Measurements from ENCODE around the gene TERT.
"Not testable (repeated sequence)": the region's sequence is repeated elsewhere in the genome, so short reads cannot be mapped to it uniquely, and the experiment has no call there.

Gene TERT

GRCh38 chr5:1330847-1331831, 36.3 kb upstream of the TERT start:
- DNase-seq = no peak

DNA sequence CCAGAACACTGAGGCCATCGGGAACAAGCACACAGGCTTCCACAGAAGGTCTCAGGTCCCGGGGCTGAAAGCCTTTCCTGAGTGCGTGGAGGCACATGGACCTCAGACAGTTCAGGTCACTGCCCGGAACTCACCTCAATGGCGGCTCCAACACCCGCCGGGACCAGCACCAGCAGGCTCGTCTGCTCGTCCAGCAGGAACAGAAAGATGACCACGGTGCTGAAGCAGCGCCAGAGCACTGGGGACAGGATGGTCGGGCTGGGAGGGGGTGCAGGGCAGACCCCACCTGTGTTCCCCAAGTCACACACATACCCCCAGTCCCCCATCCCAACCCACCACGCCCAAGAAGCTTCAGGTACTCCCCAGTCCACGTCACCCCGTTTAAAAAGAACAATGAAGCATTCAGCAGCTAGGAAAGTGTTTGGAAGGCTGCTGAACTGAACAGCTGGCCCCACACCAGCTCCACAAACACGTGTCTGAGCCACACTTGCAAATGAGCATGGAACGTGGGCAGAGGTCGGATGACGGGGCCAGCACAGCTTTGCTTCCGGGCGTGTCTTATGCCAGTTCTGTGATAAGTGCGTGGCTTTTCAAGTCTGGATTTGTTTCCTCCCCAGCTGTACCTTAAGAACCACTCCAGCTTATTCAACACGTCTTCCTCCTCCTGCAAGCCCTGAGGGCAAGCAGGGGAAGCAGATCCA, 35.4 kb upstream of the TERT start:
- DNase-seq = no peak

DNA sequence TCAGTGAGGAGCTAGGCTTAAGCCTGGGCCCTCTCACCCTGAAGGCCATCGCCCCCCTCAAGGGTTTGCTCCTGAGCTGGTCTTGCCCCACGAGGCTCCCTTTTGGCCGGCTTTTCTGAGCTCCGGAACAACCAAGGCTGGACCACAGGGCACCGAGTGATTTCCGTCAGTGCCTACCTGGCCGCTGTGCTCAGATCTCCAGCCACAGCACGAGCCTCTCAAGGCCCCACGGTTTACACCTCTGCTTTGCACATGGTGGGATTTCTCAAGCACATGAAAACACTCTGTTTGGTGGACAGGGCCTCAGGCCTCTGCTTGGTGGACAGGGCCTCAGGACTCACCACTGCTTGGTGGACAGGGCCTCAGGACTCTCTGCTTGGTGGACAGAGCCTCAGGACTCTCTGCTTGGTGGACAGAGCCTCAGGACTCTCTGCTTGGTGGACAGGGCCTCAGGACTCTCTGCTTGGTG, 34.3 kb upstream of the TERT start:
- no peak for DNase-seq

DNA sequence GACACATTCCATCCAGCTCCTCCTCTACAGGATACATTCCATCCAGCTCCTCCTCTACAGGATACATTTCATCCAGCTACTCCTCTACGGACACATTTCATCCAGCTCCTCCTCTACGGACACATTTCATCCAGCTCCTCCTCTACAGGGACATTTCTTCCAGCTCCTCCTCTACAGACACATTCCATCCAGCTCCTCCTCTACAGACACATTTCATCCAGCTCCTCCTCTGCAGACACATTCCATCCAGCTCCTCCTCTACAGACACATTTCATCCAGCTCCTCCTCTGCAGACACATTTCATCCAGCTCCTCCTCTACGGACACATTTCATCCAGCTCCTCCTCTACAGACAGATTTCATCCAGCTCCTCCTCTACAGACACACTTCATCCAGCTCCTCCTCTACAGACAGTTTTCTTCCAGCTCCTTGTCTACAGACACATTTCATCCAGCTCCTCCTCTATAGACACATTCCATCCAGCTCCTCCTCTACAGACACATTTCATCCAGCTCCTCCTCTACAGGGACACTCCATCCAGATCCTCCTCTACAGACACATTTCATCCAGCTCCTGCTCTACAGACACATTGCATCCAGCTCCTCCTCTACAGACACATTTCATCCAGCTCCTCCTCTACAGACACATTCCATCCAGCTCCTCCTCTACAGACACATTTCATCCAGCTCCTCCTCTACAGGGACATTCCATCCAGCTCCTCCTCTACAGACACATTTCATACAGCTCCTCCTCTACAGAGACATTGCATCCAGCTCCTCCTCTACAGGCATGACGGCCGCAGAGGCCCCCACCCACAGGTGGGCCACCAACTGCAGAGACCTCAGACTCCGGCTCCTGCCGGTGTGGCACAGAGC, 33.6 kb upstream of the TERT start:
- DNase-seq = not testable (repeated sequence)

DNA sequence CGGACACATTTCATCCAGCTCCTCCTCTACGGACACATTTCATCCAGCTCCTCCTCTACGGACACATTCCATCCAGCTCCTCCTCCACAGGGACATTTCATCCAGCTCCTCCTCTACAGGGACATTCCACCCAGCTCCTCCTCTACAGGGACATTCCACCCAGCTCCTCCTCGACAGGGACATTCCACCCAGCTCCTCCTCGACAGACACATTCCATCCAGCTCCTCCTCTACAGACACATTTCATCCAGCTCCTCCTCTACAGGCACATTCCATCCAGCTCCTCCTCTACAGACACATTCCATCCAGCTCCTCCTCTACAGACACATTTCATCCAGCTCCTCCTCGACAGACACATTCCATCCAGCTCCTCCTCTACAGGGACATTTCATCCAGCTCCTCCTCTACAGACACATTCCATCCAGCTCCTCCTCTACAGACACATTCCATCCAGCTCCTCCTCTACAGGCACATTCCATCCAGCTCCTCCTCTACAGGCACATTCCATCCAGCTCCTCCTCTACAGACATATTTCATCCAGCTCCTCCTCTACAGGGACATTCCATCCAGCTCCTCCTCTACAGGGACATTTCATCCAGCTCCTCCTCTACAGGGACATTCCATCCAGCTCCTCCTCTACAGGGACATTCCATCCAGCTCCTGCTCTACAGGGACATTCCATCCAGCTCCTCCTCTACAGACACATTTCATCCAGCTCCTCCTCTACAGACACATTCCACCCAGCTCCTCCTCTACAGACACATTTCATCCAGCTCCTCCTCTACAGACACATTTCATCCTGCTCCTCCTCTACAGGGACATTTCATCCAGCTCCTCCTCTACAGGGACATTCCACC, 32.3 kb upstream of the TERT start:
- DNase-seq = not testable (repeated sequence)

DNA sequence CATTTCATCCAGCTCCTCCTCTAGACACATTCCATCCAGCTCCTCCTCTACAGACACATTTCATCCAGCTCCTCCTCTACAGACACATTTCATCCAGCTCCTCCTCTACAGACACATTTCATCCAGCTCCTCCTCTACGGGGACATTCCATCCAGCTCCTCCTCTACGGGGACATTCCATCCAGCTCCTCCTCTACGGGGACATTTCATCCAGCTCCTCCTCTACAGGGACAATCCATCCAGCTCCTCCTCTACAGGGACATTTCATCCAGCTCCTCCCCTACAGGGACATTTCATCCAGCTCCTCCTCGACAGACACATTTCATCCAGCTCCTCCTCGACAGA, 31.6 kb upstream of the TERT start:
- not testable (repeated sequence) for DNase-seq

DNA sequence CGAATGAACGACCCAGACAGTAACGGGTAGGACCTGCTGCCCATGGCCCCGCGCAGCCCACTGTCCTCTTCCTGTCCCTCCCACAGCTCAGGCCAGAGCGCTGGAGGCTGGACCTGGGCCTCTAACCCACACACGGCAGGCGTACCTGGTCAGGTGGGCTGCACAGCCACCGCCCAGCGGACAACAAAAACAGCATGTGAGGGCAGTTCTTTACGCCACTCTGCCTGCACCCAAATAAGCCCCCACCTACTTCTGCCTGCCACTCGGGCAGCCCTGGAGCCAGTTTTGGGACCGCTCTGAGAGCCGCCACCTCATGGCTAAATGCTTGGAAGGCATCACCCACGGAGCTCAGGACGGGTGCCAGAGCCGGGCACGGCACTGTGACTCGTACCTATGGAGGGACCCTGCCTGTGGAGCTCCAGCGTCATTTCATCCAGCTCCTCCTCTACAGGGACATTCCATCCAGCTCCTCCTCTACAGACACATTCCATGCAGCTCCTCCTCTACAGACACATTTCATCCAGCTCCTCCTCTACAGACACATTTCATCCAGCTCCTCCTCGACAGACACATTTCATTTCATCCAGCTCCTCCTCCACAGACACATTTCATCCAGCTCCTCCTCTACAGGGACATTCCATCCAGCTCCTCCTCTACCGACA, 31.1 kb upstream of the TERT start:
- no peak for DNase-seq

GRCh38 chr5:1325191-1325741, 30.4 kb upstream of the TERT start:
- DNase-seq = no peak

DNA sequence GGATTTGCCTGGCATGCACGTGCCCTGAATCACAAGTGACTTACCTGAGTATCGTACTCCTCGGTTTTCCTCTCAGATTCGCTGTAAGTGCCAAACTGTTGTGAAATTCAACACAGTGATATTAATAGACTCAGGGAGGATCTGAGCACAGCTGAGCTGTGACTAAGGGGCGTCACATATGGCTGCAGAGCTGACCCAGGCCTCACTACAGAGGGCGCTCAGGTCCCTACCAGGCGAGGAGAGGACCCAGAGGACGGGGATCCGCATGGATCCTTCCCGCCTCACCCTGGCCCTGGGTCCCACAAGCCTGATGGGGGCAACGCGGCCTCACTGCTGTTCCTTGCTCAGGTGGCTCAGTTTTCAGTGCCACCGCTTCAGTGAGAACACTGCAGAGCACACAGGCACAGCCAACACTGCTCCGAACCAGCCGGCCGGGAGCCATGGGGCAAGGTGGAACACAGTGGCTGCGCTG, 29.9 kb upstream of the TERT start:
- no peak for DNase-seq

GRCh38 chr5:1324301-1324700, 29.4 kb upstream of the TERT start:
- DNase-seq = no peak

DNA sequence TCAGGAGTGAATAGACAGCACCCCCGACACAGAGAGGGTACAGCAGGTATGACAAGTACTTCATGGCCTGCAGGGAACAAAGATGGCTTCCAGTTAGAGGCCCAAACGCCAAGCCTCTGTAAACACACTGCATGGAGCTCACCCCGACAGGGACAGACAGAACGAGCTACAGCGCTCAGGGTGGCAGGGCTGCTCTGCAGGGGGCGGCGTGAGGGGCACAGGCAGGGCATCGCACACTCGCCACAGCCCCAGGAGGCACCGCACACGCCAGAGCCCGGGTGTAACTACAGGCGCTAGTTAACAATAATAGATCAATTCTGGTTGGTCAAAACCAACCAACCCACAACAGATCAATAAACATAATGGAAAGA, 28.9 kb upstream of the TERT start:
- no peak for DNase-seq

- no peak for DNase-seq
Measured at GRCh38 chr5:1322955-1323802, 28.3 kb upstream of the TERT start.

DNA sequence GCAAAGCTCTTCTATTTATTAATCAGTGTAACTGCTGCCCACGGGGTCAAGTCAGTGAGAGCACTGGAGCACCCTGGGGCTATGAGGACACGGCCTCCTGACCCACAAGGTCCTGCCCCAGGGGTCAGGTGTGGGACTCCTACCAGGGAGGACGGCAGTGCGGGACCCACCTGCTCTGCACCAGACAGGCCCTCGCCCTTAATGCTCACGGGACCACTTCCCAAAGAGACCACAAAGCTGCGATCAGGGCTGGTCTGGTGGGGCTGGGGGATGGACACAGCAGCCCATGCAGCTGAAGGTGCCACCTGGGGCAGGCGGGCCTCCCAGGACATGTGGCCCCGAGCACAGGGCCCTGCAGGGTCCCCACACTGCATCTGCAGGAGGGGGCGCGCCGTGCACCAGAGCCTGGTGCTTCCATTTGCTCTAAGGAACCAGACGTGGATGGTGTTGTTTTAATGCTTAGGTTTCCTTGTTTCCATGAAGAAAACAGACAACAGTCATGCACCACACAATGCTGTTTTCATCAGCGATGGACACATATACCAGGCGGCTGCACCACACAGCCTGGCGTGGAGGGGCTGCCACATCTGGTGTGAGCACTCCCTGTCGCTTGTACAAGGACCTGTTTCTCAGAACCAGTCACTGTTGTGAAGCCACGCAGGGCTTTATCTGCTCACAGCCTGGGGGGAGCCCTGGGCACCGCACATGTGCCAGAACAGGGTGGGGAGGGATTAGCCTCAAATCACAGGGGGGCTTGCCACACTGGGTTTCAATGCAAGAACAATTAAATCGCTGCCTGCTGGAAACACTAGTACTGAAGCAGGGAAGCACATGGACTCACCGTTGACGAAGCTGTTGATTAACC, 27.4 kb upstream of the TERT start:
- DNase-seq = no peak

GRCh38 chr5:1321576-1321975, 26.7 kb upstream of the TERT start:
- DNase-seq = no peak

DNA sequence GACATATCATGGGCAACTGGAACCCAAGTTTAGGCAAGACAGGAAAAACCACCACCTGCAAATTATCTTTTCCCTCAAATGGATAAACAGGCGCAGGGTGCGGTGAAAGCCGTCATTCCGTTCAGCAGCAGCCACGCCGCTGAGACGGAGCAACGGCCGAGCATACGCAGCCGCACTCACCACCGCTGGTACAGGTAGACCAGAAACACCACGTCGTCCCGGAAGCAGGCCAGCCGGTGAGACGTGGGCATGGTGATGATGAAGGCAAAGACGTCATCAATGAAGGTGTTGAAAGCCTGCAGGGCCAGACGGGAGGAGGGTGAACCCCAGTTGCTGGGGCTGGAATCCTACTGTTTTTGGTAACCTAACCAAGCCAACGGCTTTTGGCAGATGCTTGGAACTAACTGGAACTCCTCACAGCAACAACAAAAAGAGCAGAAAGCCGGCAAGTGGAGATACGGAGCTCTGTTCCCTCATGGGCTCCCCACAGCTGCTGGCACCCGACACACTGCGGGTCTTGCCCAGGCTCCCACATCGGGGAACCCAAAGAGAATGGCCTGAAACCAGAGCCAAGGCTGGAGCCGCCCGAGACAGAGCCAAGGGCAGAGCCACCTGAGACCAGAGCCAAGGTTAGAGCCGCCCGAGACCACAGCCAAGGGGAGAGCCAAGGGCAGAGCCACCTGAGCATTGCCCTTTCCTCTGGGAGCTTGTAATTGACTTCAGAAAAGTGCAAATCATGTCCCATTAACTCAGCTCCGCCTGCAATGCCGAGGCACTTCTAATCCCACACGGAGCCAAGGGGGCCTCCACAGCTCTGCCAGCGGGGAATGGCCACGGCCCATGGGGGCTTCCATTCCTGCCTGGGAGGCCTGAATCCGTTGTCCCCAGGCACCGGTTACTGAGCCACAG, 25.8 kb upstream of the TERT start:
- no peak for DNase-seq

DNA sequence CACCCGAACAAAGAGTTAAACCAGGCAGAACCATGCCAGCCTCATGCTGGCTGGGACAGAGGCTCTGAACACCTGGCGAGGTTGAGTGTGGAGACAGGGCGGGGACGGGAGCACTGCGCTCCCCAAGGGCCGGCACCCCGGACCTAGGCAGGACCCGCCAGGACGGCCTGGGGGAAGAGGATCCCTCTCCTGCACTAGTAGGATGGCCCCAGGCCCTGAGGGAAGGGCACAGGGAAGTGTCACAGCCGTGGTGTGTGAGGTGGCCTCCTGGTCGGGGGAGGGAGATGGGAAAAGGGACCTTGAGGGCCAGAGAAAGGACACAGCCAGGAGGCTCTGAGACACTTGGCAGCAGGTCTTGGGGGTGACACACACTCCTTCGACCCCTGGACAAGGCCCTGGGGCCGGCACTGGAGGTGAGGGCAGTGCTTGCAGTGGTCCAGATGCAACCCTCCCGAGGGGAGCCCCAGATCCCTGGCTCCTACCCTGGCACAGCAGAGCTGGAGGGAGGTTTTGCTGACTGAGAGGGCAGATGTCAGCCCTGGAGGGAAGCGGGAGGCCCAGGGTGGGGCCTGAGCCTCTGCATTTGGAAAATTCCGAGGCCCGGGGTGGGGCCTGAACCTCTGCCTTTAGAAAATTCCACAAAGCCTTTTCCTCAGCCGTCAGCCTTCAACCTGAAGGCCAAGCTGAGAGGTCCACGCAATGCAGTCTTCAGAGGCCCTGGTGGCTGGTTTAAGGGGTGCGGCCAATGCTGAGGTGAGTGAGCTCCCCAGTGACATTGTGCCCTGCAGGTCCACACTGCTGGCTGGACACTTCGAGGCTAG, 24.8 kb upstream of the TERT start:
- no peak for DNase-seq

DNA sequence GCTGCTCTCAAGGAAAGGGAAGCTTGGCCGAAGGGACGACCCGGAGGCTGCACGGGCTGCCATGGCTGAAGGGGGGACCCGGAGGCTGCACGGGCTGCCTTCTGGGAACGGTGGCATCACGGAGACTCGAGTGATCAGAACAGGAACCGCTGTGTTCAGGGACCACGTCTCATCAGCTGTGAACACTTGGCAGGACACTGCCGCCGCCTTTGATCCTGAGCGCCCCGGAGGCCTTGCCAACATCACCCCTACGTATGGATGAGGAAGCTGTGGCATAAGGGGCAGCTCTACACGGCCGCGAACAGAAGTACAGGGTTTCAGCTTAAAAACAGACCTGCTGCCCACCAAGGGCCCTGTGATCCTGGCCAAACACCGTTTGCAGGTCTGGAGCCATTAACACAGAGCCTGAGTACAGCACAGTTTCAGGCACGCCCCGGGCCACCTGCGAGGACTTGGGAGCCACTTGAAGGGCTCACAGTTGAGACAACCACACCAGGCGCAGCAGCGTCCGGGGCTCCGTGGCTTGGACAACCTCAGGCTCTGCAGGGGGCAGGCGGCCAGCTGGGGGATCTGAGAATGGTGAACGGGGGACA, 23.9 kb upstream of the TERT start:
- DNase-seq = no peak

Measured in effector CD8-positive, alpha-beta T cell (primary cell).